NB4 (cell line): ENCODE results near the gene BOD1L2.

Source experiments
- POLR2A ChIP-seq: IDR thresholded peaks from 2 replicates; pipeline ENCODE4 v1.6.1; 2011; ENCODE audit warnings: mild to moderate bottlenecking; ENCODE audit not compliant: insufficient read length; ENCODE audit errors: extremely low read depth
- TF ChIP-seq, protein P1 (sequence below): IDR thresholded peaks from one replicate; pipeline ENCODE4 v1.5.1; 2012; ENCODE audit warnings: low read depth, low read length

DNA sequence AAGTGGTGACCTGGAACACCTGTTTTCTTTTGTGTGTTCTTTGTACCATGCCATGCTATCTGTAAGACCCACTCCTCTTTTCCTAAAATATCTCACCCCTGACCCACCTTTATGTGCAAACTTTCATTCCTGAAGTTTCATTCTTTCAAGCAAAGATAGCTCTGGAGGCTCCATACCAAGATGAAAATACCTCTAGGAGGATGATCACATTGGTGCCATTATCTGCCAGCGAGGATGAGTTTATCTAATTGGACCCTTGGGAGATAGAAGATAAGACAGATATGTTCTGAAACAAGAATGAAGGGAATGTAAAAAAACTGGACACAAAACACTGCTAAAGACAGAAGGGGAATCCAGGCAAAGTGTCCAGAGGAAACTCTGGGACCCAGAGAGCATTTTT, 24.1 kb downstream of the BOD1L2 start:
- TF ChIP-seq, protein P1, sequence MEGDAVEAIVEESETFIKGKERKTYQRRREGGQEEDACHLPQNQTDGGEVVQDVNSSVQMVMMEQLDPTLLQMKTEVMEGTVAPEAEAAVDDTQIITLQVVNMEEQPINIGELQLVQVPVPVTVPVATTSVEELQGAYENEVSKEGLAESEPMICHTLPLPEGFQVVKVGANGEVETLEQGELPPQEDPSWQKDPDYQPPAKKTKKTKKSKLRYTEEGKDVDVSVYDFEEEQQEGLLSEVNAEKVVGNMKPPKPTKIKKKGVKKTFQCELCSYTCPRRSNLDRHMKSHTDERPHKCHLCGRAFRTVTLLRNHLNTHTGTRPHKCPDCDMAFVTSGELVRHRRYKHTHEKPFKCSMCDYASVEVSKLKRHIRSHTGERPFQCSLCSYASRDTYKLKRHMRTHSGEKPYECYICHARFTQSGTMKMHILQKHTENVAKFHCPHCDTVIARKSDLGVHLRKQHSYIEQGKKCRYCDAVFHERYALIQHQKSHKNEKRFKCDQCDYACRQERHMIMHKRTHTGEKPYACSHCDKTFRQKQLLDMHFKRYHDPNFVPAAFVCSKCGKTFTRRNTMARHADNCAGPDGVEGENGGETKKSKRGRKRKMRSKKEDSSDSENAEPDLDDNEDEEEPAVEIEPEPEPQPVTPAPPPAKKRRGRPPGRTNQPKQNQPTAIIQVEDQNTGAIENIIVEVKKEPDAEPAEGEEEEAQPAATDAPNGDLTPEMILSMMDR, result no peak
- no peak for TF ChIP-seq POLR2A
